NCI-H524 treated with DMSO at 0.1 percent for 48 hours (cell line): ENCODE results near the gene EIF4G1.

Experiments used
- DNase-seq: peaks from one replicate; lab custom pipeline; 2025; lab: John Stamatoyannopoulos, UW

EIF4G1 gene

DNA sequence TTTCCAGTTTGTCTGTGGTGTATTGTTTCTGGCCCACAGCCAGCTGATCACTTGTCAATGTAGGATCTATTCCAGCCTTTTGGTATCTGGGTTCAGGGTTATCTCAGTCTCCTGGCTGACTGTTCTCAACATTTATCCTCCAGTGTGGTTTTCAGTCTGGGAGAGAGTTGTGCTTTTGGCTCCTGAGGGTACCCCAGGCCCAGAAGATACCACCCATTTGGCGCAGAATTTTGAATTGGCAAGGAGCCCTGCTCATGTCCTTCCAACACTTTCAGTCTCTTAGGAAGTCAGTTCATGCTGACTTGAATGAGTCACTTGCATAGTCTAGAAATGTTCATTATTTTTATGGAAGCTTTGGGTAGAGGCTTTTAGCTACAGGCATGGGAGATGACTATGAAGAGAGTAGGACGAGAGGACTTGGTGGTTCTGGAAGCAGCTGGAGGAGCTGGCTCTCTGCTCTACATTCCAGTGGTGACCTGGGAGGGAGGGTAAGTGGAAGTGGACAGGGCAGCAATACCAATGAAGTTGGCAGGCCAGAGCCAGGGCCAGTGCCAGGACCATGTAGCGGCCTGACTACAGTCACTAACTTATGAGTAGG lies 54.3 kb downstream of the EIF4G1 start:
- DNase-seq = no peak

DNA sequence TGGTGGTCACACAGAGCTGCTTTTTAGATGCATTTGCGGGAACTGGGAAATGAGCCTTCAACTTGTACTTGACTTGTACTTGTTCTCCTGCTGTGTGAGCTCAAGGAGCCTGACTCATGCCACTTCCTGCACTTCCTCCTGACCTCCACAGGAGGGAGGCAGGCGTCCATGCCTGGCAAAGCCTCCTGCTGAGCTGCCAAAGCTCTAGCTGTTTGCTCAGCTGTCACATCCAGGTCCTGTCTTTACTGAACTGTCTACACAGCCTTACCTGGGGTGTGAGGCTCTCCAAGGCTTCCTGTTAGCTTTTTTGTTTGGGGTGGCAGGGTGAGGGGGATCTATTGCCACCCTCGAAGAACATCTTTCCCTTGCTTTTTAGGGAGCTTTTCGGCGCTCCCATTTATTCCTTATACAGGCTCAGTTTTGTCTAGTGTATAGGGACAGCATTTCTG lies 57.2 kb downstream of the EIF4G1 start:
- peak; percentile 41 for DNase-seq

DNA sequence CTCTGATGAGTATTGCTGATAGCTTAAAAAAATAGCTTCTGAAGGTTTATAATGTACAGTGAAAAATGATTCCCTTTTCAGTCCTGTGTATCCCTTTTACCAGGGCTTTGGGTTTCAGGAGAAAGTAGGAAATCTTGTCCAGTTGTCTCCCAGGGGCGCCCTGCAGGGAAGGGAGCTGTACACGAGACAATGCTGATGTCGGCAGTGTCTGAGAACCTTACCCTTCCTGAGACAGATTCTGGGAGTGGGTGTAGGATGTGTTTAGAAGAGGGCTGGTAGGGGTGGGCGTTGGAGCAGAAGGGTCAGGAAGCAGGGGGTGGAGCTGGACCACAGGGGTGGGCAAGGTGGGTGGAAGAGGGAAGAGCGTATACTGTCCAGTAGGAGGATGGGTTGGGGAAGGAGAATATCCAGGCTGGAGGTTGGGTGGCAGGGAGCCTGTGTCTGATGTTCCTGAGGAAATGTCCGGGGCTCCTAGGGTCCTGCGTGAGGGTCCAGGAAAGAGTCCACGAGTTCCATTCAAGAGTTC lies 58.0 kb downstream of the EIF4G1 start:
- no peak for DNase-seq

DNA sequence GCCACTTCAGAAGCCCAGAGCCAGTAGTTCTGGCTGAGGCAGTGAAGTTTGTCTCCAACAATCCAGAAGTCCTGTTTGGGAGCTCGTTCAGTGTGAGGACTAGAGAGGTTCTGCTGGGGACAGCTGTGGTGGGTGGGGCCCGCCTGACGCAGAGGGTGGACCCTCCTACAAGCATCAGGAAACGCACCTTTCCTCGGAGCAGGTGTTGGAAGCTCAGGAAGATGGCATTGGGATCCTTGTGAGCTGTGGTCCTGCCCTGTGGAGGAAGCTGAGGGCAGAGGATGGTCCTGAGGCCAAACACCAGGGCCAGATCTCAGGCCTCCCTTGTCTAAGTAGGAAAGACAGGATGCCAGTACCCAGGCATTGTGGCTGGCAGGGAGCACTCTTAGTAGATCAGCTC lies 58.5 kb downstream of the EIF4G1 start:
- DNase-seq = no peak

DNA sequence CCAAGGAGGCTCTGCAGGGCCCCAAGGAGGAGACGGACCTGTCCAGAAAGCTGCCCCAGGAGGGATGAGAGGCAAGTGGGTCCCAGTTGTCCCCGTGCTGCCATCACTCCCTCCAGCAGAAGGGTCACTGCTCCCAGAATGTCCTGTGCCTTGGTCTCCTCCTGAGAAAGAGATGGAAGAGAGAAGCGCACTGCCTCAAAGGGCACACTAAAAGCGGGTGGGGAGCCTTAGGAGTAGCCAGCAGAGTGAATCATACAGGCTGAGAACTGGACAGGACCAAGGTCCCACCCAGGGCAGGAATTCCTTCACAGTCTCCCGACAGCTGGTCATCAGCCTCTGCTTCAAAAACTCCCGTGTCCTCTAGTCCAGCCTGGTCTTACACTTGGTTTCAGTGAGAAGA lies 59.0 kb downstream of the EIF4G1 start:
- DNase-seq = no peak

DNA sequence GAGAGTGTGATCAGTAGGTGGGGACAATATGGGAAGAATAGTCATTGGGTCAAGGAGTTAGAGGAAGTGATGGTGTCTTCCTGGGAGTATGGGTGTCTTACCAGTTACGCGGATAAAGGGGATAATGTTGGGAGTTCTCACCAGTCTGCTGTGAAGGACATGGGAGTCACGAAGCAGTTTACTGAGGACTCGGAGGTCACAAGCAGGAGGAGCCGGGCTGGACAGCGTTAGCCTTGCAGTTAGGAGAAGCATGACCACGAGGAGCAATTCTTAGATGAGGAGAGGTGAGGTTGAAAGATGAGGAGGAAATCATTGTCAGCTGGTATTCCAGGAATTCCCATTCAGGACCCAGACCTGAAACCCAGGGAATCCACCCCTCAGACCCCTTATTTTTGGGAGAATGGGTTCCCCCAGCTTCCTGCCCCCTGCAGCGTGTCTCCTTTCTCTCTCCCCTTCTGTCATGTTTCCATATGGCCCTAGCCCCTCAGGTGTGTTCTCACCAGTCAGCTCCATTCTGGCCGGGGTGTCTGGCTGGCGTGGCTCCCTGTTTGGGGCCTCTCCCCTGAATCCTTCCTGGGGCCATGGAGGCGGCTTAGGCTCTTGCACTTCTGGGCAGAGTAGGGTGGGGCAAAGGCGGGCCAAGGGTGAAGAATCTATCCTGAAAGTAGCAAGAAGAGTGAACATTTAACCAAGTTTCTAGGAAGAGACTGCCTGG lies 61.5 kb downstream of the EIF4G1 start:
- DNase-seq = no peak

DNA sequence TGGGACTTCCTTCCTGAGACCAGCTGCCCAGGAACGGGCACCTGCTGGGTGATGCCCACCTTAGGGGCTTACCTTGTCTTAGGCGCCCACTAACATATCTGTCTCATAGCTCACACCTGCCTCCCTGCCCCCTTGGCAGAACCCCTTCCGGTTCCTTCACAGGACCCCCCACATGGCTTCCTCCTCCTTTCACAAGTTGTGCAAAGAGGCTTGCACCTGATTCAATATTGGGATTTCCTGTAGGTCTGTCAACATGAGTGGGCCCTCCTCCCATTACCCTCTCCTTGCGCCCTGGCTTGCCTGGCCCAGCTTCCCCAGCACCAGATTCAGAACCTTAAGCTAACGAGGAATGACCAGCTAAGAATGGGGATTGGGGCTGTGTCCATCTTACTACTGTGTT lies 63.0 kb downstream of the EIF4G1 start:
- DNase-seq = no peak

DNA sequence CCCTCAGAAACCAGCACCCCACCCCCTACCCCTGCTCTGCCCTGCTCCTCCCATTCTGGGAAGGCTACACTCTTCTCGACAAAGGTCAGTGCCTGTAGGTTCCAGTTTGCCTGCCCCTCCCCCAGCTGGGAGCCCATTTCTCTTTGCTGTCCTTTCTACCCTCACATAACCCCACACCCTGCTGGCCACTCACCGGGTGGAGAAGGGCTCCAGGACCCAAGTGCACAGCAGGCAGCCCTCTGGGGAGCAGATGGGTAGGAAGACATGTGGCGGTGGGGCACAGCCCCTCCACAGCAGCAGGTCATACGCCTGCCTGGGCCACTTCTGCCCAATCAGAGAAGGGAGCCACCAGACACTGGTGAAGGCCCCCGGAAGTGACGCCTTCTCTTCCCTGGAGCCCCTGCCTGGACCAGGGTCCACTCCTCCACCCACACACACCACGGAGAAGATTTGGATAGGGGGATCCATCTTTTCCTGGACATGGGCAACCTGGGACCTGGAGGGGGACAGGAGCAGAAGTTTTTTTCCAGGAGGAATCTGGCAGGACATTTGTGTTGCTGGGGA lies 63.6 kb downstream of the EIF4G1 start, which contains the start of gene THPO:
Gene THPO (minus strand): TSS at position 326 of the 564 bp plus-strand sequence. CDS start 1,948 bp downstream, outside the sequence.
- peak; percentile 40 for DNase-seq

DNA sequence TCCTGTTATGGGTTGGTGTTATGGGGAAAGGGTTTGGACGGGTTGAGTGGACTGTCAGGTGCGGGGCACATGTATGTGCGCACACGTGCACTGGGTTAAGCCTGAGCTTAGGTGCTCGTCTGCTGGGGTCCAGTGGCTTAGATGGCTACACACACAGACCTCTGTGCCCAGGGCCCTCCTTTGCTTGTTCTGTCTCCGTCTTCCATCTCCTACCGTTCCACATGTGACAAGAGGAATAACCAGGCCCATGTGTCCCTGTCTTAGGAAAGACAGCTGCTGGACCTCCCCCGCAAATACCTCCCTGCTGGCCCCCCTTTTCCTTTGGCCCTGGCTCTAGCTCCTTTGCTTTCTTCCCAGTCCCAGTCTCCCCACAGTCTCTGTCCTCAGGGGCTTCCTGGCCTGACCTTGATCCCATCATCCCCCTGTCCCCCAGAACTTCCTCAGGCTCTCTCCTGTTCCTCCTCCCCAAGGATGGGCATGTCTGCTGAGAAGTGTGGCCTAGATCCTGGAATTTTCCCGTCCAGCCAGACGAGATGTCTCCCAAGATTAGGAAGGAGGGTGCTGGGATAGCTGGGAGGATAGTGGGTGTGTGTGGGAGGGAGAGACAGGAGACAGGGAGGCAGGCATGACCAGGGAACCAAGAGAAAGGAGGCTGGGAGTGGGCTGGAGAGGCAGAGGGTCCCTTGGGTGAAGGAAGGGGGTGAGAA lies 64.4 kb downstream of the EIF4G1 start:
- DNase-seq = no peak

DNA sequence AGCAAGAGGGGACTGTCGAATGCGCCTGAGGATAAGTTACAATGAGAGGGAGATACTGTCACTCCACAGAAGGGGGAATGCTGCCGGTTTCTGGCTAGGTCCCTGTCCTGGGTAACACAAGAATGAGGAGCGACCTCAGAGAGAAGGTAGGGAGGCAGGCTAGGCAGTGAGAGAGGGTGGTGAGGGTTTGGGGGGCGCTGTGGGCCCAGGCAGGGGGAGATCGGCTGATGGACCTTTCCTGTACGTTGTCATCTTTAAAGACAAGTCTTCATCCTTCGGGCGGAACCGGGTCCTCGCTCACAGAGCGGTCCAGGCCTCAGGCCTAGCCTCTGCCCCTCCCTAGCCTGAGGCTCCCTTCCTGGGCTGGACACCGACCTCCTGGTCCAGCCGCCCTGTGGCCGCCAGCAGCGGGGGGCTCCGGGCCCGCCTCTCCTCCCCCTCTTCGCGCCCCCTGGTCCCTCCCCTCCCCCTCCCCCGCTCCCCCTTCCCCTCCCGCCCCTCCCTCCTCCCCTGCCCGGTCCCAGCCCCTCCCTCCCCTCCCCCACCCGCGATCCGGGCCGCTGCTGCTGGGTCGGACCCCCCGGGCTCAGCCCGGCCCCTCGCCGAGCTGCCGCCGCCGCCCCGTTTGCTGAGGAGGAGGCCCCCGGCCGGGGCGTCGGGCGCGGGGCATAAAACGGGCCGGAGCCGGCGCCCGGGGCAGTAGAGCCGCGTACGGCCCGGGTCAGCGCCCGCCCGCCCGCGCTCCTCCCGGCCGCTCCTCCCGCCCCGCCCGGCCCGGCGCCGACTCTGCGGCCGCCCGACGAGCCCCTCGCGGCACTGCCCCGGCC lies 65.2 kb downstream of the EIF4G1 start, which contains the start of gene CHRD:
Gene CHRD (plus strand): TSS at position 697 of the 827 bp plus-strand sequence. CDS start 265 bp downstream, outside the sequence.
- no peak for DNase-seq

DNA sequence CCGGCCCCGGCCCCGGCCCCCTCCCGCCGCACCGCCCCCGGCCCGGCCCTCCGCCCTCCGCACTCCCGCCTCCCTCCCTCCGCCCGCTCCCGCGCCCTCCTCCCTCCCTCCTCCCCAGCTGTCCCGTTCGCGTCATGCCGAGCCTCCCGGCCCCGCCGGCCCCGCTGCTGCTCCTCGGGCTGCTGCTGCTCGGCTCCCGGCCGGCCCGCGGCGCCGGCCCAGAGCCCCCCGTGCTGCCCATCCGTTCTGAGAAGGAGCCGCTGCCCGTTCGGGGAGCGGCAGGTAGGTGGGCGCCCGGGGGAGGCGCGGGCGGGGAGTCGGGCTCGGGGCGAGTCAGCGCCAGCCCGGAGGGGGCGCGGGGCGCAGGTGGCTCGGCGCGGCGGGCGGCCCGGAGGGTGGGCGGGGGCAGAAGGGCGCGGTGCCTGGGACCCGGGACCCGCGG lies 65.8 kb downstream of the EIF4G1 start:
- no peak for DNase-seq

DNA sequence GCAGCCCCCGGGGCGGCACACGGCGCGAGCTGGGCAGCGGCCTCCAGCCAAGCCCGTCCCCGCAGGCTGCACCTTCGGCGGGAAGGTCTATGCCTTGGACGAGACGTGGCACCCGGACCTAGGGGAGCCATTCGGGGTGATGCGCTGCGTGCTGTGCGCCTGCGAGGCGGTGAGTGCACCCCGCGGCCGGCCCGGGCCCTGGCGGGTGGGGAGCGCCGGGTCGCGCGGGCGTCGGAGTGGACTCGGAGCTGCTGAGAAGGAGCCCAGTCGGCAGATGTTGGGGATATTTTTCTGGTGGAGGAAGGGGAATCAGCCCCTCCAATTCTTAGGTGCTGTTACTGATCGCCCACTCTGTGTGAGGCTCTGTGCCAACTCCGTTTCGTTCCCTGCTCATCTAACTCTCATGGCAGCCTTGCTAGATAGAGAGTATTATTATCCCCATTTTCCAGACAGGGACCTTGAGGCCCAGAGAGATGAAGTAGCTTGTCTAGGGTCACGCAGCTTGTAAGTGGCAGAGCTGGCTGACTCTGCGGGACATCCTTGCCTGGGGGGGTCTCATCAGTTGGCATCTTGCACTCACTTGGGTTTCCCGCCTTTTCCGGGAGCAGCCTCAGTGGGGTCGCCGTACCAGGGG lies 66.3 kb downstream of the EIF4G1 start:
- no peak for DNase-seq

DNA sequence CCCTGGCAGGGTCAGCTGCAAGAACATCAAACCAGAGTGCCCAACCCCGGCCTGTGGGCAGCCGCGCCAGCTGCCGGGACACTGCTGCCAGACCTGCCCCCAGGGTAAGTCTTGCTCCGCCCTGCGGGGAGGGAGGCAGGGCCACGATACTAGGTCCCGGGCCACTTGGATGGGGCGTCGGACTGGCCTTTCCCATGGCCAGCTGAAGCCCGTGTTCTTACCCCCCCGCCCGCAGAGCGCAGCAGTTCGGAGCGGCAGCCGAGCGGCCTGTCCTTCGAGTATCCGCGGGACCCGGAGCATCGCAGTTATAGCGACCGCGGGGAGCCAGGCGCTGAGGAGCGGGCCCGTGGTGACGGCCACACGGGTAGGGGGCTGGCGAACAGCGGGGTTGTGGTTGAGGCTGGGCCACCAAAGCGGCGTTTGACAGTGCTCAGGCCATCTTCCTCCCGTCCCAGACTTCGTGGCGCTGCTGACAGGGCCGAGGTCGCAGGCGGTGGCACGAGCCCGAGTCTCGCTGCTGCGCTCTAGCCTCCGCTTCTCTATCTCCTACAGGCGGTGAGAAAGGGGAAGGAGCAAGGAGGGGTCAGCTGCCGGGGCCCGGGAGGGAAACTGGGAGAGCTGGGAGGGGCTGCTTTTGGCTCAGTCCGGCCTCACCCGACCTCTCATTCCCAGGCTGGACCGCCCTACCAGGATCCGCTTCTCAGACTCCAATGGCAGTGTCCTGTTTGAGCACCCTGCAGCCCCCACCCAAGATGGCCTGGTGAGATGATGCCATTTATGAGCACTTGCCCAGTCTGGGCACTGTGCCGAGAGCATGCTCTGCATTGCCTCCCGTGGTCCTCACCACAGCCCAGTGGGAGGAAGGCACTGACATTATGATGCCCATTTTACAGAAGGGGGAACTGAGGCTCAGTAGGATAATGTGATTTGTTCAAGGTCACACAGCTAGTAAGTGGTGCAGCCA lies 67.1 kb downstream of the EIF4G1 start:
- DNase-seq = no peak

DNA sequence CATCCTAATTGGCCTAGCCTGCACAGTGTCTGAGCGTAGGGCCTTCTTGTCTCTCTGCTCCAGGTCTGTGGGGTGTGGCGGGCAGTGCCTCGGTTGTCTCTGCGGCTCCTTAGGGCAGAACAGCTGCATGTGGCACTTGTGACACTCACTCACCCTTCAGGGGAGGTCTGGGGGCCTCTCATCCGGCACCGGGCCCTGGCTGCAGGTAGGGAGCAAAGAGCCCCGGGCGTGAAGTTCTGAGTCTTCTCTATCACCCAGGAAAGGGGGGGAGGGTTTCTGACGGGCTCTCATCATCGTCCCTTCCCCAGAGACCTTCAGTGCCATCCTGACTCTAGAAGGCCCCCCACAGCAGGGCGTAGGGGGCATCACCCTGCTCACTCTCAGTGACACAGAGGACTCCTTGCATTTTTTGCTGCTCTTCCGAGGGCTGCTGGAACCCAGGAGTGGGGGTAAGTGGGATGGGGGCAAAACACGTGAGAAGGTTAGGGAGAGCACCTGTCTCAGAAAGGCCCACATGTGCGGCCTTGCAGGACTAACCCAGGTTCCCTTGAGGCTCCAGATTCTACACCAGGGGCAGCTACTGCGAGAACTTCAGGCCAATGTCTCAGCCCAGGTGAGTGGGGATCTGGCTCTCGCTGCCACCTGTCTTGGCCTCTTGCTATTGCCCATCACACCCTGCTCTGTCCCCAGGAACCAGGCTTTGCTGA lies 68.1 kb downstream of the EIF4G1 start:
- DNase-seq = no peak

DNA sequence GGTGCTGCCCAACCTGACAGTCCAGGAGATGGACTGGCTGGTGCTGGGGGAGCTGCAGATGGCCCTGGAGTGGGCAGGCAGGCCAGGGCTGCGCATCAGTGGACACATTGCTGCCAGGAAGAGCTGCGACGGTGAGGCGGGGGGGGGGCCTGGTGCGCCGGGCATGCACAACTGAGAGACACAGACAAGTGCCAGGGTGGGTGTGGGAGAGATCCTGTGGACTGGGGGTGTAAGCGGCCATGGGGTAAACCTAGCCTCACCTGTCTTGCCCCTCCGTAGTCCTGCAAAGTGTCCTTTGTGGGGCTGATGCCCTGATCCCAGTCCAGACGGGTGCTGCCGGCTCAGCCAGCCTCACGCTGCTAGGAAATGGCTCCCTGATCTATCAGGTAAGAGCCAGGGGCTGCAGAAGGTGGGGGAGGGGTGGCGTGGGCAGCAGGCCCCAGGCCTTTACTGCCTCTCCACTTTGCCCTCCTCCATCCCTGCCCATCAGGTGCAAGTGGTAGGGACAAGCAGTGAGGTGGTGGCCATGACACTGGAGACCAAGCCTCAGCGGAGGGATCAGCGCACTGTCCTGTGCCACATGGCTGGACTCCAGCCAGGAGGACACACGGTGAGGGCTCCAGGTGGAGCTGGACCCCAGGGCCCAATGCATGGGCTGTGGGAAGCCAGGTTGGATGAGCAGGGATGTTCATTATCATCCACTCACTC lies 68.8 kb downstream of the EIF4G1 start:
- DNase-seq = no peak

DNA sequence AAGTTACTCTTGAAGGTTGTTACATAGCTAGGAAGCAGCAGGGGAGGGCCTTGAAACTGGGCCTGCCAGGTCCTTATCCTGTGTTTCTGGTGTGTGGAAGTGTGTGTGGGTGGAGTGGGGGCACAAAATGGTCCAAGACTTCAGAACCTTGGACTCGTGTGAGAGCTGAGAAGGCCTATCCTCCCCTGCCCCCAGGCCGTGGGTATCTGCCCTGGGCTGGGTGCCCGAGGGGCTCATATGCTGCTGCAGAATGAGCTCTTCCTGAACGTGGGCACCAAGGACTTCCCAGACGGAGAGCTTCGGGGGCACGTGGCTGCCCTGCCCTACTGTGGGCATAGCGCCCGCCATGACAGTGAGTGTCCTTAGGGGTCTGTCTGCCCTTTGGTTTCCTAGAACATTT lies 69.9 kb downstream of the EIF4G1 start:
- no peak for DNase-seq
